ENCODE data around the gene CEP63. TPM values are rescaled to one million over a fixed set of nuclear protein-coding genes. Genes with fewer than 3 reads are reported as not detected.

CEP63 gene
- total RNA-seq, 1 donor from 2014 or later, result 24.6 TPM

DNA sequence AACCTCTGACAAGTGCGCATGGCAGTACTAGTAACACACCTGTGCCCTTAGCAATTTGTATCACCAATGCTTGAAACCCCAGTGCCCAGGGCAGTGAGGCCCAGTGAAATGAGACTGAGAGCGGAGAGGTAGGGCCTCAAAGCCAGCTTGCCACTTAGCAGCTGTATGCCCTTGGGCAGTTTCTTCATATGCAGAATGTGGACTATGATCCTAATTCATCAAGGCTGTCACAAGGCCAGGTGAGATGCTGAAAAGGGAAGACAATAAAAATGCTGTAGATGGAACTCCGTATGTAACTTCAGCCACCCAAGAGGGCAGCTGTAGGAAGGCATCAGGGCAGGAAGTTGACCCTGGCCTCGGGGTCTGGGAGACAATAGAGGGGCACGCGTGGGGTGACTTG lies 90.6 kb downstream of the CEP63 start:
- POLR2A ChIA-PET, result no interaction called here
- ATAC-seq (ENCODE audit: low read depth) (no peak), DNase-seq (no peak)
- Mint-ChIP-seq H3K36me3 (ENCODE audit: low read depth) (peaks cover 1% of the 10 kb centered on the region), H3K27me3 (no peaks in the 10 kb centered on the region), H3K4me1 (no peaks in the 10 kb centered on the region), H3K27ac (no peak overlapping the region), H3K9me3 (peaks cover 11% of the 10 kb centered on the region), H3K4me3 (no peak overlapping the region)
- CTCF ChIA-PET, result no interaction called here
- TF ChIP-seq, protein P1, sequence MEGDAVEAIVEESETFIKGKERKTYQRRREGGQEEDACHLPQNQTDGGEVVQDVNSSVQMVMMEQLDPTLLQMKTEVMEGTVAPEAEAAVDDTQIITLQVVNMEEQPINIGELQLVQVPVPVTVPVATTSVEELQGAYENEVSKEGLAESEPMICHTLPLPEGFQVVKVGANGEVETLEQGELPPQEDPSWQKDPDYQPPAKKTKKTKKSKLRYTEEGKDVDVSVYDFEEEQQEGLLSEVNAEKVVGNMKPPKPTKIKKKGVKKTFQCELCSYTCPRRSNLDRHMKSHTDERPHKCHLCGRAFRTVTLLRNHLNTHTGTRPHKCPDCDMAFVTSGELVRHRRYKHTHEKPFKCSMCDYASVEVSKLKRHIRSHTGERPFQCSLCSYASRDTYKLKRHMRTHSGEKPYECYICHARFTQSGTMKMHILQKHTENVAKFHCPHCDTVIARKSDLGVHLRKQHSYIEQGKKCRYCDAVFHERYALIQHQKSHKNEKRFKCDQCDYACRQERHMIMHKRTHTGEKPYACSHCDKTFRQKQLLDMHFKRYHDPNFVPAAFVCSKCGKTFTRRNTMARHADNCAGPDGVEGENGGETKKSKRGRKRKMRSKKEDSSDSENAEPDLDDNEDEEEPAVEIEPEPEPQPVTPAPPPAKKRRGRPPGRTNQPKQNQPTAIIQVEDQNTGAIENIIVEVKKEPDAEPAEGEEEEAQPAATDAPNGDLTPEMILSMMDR (IDR thresholded peaks at IDR 0.05), result no peak
- intact Hi-C loops (cut with micrococcal nuclease), result no loop called here

DNA sequence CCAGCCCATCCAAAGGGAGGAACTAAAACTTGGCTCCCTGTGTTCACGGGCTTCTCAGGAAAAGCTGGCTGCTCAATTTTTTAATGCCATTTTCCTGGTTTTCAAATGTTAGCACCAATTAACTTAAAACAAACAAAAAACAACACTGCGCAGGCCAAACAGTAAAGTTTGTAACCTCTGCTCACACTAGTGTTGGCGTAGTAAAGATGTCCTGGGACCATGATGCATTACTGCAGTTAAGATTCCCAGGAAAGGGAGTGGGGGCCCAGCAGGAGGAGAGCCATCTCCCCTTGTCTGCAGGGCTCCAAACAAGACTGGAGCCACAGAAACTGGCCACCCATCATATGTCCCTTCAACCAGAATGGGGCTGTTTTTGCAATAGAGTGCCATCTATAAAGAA lies 91.0 kb downstream of the CEP63 start:
- ChIA-PET CTCF (no interaction called here), POLR2A (no interaction called here)
- Mint-ChIP-seq H3K27me3 (no peaks in the 10 kb centered on the region), H3K36me3 (ENCODE audit: low read depth) (peaks cover 1% of the 10 kb centered on the region), H3K27ac (no peak overlapping the region), H3K4me3 (no peak overlapping the region), H3K9me3 (peaks cover 11% of the 10 kb centered on the region), H3K4me1 (no peaks in the 10 kb centered on the region)
- intact Hi-C loops (cut with micrococcal nuclease), result no loop called here
- DNase-seq, result no peak
- no peak for ATAC-seq (ENCODE audit: low read depth)
- TF ChIP-seq, protein P1 (IDR thresholded peaks at IDR 0.05), result no peak

DNA sequence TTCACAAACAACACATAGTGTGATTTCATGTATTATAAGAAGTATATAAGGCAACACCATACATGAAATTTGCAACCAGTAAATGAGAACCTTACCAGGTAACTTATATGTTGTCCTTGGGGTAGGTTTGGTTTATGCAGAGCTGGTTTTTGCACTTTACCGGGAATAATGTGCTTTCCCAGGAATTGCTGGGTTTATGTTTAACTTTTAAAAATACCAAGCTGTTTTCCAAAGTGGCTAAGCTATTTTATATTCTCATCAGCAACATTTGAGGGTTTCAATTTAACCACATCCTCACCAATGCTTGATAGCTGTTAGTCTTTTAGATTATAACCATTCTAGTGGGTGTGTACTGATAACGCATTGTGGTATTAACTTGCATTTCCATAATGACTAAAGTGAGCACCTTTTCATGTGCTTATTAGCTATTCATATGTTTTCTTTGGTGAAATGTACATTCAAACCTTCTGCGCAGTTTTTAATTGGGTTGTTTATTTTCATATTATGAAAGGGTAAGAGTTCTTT lies 93.3 kb downstream of the CEP63 start:
- H3K27ac Mint-ChIP-seq, result no peak overlapping the region
- H3K27me3 Mint-ChIP-seq, result peaks cover 1% of the 10 kb centered on the region
- TF ChIP-seq, protein P1 (IDR thresholded peaks at IDR 0.05), result no peak
- CTCF ChIA-PET, result interaction anchor here (1.0 kb wide), 1 partner anchor 22 kb away, joined by 4 read pairs; no protein-coding TSS in a partner anchor
- POLR2A ChIA-PET, result no interaction called here
- no peak for DNase-seq
- ATAC-seq (ENCODE audit: low read depth), result no peak
- no peaks in the 10 kb centered on the region for H3K36me3 Mint-ChIP-seq (ENCODE audit: low read depth)
- no peaks in the 10 kb centered on the region for H3K4me1 Mint-ChIP-seq
- no peak overlapping the region for H3K4me3 Mint-ChIP-seq
- peaks cover 13% of the 10 kb centered on the region for H3K9me3 Mint-ChIP-seq
- intact Hi-C loops (cut with micrococcal nuclease), result no loop called here

DNA sequence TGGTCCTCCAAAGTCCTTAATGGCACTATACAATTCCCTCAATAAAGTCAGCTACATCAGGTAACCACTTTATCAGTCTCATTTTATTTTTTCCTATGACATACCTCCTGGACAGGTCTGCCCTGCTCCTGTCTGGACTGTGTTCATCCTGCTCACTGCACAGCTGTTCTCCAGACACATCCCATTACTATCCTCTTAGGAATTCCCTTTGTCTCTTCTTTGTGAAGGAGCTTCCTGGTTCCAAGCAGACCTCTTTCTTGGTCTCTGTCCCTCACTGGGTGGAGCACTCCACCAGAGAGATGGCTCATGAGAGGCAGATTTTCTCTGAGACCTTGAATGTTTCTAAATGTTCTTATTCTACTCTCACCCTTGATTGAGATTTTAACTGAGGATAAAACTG lies 104.9 kb downstream of the CEP63 start:
- Mint-ChIP-seq H3K36me3 (ENCODE audit: low read depth) (no peaks in the 10 kb centered on the region), H3K4me3 (no peak overlapping the region), H3K9me3 (no peaks in the 10 kb centered on the region), H3K4me1 (no peaks in the 10 kb centered on the region), H3K27ac (no peak overlapping the region), H3K27me3 (no peaks in the 10 kb centered on the region)
- intact Hi-C loops (cut with micrococcal nuclease), result no loop called here
- ChIA-PET POLR2A (no interaction called here), CTCF (interaction anchor here (2.3 kb wide), 1 partner anchor 10 kb away, joined by 7 read pairs; no protein-coding TSS in a partner anchor)
- ATAC-seq (ENCODE audit: low read depth) (no peak), DNase-seq (no peak)
- TF ChIP-seq, protein P1 (IDR thresholded peaks at IDR 0.05), result no peak

DNA sequence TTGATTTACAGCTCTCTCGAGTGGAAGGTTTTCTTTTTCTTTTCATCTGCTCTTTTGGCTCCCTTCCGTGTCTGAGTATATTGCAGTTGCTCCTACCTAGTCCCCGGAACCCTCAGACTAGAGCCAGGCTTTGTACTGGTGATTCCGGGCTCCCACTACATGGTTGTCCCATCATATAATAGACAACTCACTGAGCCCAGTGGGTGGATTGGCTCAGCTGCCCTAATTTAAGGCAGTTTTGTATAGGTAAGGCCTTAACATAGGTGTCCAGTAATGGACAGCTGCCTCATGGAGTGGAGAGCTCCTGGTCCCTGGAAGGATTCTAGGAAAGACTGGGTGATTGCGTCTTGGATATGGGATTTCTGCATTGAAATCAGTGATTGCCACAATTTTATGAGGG lies 106.9 kb downstream of the CEP63 start:
- no peaks in the 10 kb centered on the region for H3K9me3 Mint-ChIP-seq
- ChIA-PET CTCF (no interaction called here), POLR2A (interaction anchor here (0.6 kb wide), 1 partner anchor 14 kb away, joined by 3 read pairs; no protein-coding TSS in a partner anchor)
- H3K27me3 Mint-ChIP-seq, result no peaks in the 10 kb centered on the region
- no peak overlapping the region for H3K27ac Mint-ChIP-seq
- H3K4me3 Mint-ChIP-seq, result no peak overlapping the region
- no peaks in the 10 kb centered on the region for H3K36me3 Mint-ChIP-seq (ENCODE audit: low read depth)
- no peaks in the 10 kb centered on the region for H3K4me1 Mint-ChIP-seq
- TF ChIP-seq, protein P1 (IDR thresholded peaks at IDR 0.05), result no peak
- no peak for ATAC-seq (ENCODE audit: low read depth)
- intact Hi-C loops (cut with micrococcal nuclease), result no loop called here
- DNase-seq, result no peak

Measured in activated B cell treated with CpG ODN at 0.5 μM for 24 hours (primary cell).